GM10266 (cell line): ENCODE data around the gene MRPS27.

ENCODE experiments used
- DNase-seq: peaks from one replicate; pipeline ENCODE4 v3.0.0; 2012; ENCODE audit errors: extremely low spot score
- CTCF ChIP-seq: IDR thresholded peaks from 2 replicates; pipeline ENCODE4 v1.5.1; 2012; ENCODE audit warnings: mild to moderate bottlenecking, low read depth; ENCODE audit not compliant: control insufficient read depth, insufficient read depth; ENCODE audit errors: missing control alignments

The MRPS27 gene

GRCh38 chr5:72183101-72183520 lies 136.9 kb downstream of the MRPS27 start:
- no peak for TF ChIP-seq CTCF
- no peak for DNase-seq

- no peak for TF ChIP-seq CTCF
- DNase-seq, result no peak
Measured at GRCh38 chr5:72182686-72183085, 137.4 kb downstream of the MRPS27 start.

GRCh38 chr5:72180925-72181324 lies 139.1 kb downstream of the MRPS27 start:
- no peak for TF ChIP-seq CTCF
- no peak for DNase-seq

GRCh38 chr5:72179816-72180440 lies 140.1 kb downstream of the MRPS27 start:
- no peak for TF ChIP-seq CTCF
- no peak for DNase-seq

- DNase-seq, result no peak
- TF ChIP-seq CTCF, result no peak
Measured at GRCh38 chr5:72179028-72179815, 140.8 kb downstream of the MRPS27 start.

GRCh38 chr5:72177538-72177937 lies 142.5 kb downstream of the MRPS27 start:
- DNase-seq, result no peak
- no peak for TF ChIP-seq CTCF

- no peak for DNase-seq
Measured at GRCh38 chr5:72172786-72173185, 147.3 kb downstream of the MRPS27 start.

More at GRCh38 chr5:72172786-72173185, 147.3 kb downstream of the MRPS27 start:
- no peak for TF ChIP-seq CTCF
